Subcutaneous adipose tissue (tissue), 4 donors: Measurements from ENCODE around the gene ZNF70. TPM values are rescaled to one million over a fixed set of nuclear protein-coding genes. Genes with fewer than 3 reads are reported as not detected.

ENCODE experiments used
- total RNA-seq, 4 donors: library from RNA; depleted of rRNA; stranded (reverse); fragments of >200 nt; gene quantifications; one replicate each; pipeline ENCODE4 v1.1.0, GENCODE V29; 2016
- TF ChIP-seq, protein P1 (sequence below): fragments of 450-650 bp; IDR thresholded peaks from one replicate; pipeline ENCODE4 v1.5.1; 2016; ENCODE audit warnings: low read depth, mild to moderate bottlenecking, control low read depth, antibody characterized with exemption, moderate library complexity

ZNF70 gene
- total RNA-seq, 4 donors from 2014 or later = 2.9 to 7.0 (median 3.7) TPM

DNA sequence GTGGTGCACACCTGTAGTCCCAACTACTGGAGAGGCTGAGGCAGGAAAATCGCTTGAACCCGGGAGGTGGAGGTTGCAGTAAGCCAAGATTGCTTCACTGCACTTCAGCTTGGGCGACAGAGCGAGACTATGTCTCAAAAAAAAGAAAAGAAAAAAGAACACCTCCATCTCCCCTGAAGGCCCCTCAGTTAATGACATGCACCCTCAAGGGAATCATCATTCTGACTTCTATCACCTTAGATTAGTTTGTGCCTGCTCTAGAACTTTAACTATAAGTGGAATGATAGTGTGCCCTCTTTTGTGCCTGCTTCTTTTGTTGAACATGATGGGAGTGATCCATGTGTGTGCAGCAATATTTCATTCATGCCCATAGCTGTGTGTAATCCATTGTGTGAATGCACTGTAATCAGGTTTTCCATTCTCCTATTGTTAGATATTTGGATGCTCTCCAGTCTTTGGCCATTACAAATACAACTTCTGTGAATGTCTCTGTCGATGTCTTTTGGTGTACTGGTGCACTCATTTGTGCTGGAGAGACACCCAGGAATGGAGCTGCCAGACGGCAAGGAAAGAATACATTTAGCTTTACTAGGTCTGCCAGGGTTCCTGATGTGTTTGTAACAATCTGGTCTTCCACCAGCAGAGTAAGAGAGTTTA is 4.2 kb upstream of the ZNF70 start:
- TF ChIP-seq, protein P1, sequence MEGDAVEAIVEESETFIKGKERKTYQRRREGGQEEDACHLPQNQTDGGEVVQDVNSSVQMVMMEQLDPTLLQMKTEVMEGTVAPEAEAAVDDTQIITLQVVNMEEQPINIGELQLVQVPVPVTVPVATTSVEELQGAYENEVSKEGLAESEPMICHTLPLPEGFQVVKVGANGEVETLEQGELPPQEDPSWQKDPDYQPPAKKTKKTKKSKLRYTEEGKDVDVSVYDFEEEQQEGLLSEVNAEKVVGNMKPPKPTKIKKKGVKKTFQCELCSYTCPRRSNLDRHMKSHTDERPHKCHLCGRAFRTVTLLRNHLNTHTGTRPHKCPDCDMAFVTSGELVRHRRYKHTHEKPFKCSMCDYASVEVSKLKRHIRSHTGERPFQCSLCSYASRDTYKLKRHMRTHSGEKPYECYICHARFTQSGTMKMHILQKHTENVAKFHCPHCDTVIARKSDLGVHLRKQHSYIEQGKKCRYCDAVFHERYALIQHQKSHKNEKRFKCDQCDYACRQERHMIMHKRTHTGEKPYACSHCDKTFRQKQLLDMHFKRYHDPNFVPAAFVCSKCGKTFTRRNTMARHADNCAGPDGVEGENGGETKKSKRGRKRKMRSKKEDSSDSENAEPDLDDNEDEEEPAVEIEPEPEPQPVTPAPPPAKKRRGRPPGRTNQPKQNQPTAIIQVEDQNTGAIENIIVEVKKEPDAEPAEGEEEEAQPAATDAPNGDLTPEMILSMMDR = no peak

DNA sequence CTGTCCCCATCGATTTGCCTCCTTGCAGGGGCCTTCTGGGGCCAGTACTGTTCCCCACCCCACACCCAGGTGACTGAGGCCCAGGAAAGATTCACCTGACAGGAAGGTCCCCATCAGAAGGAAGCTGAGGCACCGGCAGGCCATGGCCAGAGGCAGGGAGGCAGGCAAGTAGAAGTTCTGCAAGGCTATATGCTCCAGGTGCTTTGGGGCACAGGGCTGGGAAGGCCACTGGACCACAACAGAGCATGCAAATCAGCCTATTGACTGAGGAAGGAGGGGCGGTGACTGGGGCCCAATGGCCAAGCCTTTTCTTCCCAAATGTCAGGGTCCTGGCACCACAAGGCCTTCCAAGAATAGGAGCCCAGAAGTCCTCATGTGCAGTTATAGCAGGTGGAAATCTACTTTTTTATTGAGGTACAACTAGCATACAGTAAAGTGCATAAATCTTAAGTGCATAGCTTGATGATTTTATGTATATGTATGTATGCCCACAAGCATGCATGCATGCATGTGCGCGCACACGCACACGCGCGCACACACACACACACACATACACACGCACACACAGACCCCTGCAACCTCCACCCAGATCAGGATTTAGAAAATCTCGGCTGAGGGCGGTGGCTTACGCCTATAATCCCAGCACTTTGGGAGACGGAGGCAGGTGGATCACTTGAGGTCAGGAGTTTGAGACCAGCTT is 3.5 kb upstream of the ZNF70 start, which contains the start of gene VPREB3:
VPREB3 (minus strand) TSS at position 206 of the 700 bp plus-strand sequence; CDS start at position 144, 62 bp downstream.
- TF ChIP-seq, protein P1 = no peak

DNA sequence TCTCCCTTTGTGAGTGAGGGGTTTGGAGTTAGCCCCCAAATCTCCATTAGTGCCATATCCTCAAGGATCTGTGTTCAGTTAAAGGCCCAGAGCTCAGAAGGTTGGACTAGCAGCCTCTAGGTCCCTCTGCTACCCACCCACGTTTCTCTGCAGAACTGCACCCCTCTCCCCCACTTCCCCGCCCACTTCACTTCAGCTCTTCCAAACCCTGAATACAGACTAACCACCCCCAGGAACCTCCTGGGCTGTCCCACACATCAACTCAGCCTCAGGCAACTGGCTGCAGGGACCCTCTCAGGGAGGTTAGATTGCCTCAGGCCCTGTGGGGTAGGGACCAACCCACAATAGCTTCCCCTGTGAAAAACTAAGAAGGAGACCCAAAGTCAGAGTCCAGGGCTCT is 2.5 kb upstream of the ZNF70 start:
- TF ChIP-seq, protein P1 = no peak

DNA sequence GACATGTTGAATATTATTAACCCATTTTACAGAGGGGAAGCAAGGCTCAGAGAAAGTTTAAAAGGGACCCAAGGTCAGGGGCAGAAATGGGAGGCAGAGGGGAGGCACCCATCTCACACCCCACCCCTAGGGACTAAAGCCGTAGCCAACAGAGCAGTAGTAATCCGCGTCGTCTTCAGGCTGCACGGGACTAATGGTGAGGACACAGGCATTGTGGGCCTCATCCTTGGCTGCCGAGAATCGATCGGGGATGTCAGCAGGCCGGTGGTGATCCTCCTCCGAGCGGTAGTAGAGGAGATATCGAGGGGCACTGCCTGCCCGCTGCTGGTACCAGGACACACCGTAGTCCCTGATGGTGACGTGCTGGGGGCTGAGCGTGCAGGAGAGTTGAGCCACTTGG is 1.8 kb upstream of the ZNF70 start:
- TF ChIP-seq, protein P1 = no peak

DNA sequence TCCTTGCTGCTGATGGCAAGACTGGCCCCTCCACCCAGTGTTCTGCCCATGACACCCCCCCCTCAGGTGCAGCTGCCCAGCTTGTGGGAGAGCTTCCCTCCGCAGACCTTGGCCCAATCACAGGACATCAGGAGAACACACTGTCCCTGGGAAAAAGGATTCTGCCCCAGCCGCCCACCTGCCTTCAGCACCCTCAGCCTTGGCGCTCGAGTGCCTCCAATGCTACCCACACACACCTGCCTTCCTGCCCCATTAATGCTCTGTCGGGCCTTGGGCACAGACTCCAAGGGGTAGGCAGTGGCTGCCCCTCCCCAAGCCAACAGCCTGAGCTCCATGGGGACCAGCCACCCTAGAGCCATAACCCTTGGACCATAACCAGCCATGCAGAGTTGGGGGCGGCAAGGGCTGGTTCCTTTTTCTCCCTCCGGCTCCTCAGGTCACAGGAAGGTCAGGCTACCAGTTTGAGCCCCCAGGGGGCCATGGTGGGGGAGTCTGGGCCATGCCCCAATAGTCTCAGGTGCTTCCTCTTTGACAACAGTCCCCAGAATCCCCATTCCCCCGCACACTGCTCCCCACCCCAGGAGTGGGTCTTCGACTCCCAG is 1.3 kb upstream of the ZNF70 start:
- TF ChIP-seq, protein P1 = no peak

DNA sequence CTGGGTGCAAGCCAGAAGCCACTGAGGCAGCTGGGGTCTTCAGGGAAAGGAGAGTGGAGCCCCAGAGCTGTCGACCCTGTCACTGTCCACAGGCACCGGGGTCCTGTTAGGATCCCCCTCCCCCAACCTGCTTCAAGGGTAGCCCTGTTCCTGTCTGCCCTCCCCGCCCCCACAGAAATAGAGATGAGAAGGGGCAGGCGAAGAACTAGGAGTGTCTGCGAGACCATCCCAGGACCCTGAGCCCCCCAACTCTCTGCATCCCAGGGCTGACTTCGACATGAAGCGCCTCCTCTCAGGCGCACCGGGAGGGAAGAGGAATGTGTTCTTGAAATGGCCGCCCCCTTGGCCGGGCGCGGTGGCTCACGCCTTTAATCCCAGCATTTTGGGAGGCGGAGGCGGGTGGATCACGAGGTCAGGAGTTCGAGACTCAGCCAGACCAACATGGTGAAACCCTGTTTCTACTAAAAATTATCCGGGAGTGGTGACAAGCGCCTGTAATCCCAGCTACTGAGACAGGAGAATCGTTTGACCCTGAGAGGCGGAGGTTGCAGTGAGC is 607 bp upstream of the ZNF70 start:
- TF ChIP-seq, protein P1 = no peak

DNA sequence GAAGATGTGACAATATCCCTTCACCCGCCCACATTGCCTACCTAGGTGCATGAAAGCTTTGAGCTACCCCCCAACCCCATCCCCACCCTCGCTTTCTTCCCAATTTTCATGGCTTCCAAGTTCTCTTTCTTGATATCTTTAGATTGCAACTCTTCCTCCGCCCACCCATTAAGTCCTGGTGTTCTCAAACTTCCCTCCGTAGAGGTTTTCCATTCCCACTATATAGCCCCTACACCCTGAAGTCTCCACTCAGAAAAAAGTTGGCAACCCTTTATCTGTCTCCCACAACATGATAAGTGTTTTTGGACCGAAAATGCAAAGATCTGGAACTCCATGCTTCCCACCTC is 572 bp downstream of the ZNF70 start:
- TF ChIP-seq, protein P1 = no peak
